Endothelial cell of umbilical vein (primary cell): ENCODE measurements around the gene FIS1.

Source experiments
- EZH2 ChIP-seq: IDR thresholded peaks from 2 replicates; pipeline ENCODE4 v1.6.1; 2012; ENCODE audit warnings: borderline replicate concordance, low read depth, mild to moderate bottlenecking, moderate library complexity, low read length, inconsistent platforms; ENCODE audit not compliant: severe bottlenecking
- JUN ChIP-seq: IDR thresholded peaks from 2 replicates; pipeline ENCODE4 v1.6.1; 2011; ENCODE audit warnings: borderline replicate concordance, low read depth; ENCODE audit not compliant: insufficient read length, insufficient read depth
- MAX ChIP-seq: IDR thresholded peaks from 2 replicates; pipeline ENCODE4 v1.6.1; 2011; ENCODE audit not compliant: insufficient read depth, insufficient read length
- MYC ChIP-seq: IDR thresholded peaks from one replicate; pipeline ENCODE4 v1.6.1; 2011; ENCODE audit warnings: mild to moderate bottlenecking, low read depth, low read length
- POLR2A ChIP-seq: IDR thresholded peaks from 2 replicates; pipeline ENCODE4 v1.6.1; 2012; ENCODE audit warnings: low read depth, mild to moderate bottlenecking, control low read depth, low read length
- TF ChIP-seq, protein P1 (sequence below), 2 donors: IDR thresholded peaks; 1 replicate in 1 of 2; 2 replicates in 1 of 2; pipeline ENCODE4 v1.5.1; 2011; ENCODE audit warnings: low read length in 2 of 2, mild to moderate bottlenecking in 2 of 2, moderate library complexity in 2 of 2, control low read depth in 1 of 2, inconsistent platforms in 1 of 2, low read depth in 1 of 2; ENCODE audit not compliant: insufficient read depth in 1 of 2; ENCODE audit errors: extremely low read depth in 1 of 2

DNA sequence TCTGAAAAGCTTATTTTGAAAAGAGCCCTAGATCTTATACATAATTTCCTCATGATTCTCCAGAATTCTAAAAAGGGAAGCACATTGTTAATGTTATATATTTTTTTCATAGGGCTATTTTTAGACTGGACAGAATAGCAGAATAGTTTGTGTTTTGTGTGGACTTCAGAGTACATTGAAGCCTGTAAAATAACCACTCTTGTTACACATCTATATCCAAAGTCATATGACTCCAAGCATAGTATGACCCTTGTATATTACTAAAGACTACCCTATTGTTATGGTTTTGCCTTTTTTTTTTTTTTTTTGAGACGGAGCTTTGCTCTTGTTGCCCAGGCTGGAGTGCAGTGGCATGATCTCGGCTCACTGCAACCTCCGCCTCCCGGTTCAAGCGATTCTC is 26.1 kb upstream of the FIS1 start:
- TF ChIP-seq, protein P1, sequence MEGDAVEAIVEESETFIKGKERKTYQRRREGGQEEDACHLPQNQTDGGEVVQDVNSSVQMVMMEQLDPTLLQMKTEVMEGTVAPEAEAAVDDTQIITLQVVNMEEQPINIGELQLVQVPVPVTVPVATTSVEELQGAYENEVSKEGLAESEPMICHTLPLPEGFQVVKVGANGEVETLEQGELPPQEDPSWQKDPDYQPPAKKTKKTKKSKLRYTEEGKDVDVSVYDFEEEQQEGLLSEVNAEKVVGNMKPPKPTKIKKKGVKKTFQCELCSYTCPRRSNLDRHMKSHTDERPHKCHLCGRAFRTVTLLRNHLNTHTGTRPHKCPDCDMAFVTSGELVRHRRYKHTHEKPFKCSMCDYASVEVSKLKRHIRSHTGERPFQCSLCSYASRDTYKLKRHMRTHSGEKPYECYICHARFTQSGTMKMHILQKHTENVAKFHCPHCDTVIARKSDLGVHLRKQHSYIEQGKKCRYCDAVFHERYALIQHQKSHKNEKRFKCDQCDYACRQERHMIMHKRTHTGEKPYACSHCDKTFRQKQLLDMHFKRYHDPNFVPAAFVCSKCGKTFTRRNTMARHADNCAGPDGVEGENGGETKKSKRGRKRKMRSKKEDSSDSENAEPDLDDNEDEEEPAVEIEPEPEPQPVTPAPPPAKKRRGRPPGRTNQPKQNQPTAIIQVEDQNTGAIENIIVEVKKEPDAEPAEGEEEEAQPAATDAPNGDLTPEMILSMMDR (IDR thresholded peaks at IDR 0.05; ENCODE audit: extremely low read depth in 1 of 2, insufficient read depth in 1 of 2, low read depth in 1 of 2, low read length in 2 of 2) = no peak
- TF ChIP-seq EZH2 = no peak
- TF ChIP-seq JUN = no peak
- no peak for TF ChIP-seq MAX
- no peak for TF ChIP-seq POLR2A
- TF ChIP-seq MYC = no peak
